Measurements from ENCODE around the gene KCP. TPM values are rescaled to one million over a fixed set of nuclear protein-coding genes. Genes with fewer than 3 reads are reported as not detected.

KCP gene
- total RNA-seq, 1 donor = 1.1 TPM

- no peaks in the 10 kb centered on the region for H4K20me1 ChIP-seq (ENCODE audit: insufficient read depth, low read length)
- H3K36me3 ChIP-seq (ENCODE audit: insufficient read depth, low read length) = no peaks in the 10 kb centered on the region
- H3K9me3 ChIP-seq (ENCODE audit: low read depth, low read length) = no peaks in the 10 kb centered on the region
- H2AFZ ChIP-seq (ENCODE audit: low read length) = no peak overlapping the region
- no peak overlapping the region for H3K4me3 ChIP-seq (ENCODE audit: insufficient read depth, low read length)
- no peak overlapping the region for H3K4me2 ChIP-seq (ENCODE audit: insufficient read depth, low read length)
- no peak for DNase-seq (ENCODE audit: insufficient read length, low spot score, missing footprints)
- H3K27me3 ChIP-seq (ENCODE audit: insufficient read depth, low read length) = peaks cover 45% of the 10 kb centered on the region
- TF ChIP-seq, protein P1, sequence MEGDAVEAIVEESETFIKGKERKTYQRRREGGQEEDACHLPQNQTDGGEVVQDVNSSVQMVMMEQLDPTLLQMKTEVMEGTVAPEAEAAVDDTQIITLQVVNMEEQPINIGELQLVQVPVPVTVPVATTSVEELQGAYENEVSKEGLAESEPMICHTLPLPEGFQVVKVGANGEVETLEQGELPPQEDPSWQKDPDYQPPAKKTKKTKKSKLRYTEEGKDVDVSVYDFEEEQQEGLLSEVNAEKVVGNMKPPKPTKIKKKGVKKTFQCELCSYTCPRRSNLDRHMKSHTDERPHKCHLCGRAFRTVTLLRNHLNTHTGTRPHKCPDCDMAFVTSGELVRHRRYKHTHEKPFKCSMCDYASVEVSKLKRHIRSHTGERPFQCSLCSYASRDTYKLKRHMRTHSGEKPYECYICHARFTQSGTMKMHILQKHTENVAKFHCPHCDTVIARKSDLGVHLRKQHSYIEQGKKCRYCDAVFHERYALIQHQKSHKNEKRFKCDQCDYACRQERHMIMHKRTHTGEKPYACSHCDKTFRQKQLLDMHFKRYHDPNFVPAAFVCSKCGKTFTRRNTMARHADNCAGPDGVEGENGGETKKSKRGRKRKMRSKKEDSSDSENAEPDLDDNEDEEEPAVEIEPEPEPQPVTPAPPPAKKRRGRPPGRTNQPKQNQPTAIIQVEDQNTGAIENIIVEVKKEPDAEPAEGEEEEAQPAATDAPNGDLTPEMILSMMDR (IDR thresholded peaks at IDR 0.05; ENCODE audit: extremely low read depth, low read depth, low read length) = no peak
- no peaks in the 10 kb centered on the region for H3K79me2 ChIP-seq (ENCODE audit: insufficient read depth, low read length)
- H3K4me1 ChIP-seq (ENCODE audit: insufficient read depth, low read length) = no peaks in the 10 kb centered on the region
- H3K27ac ChIP-seq (ENCODE audit: low read depth, low read length) = no peak overlapping the region
Measured at GRCh38 chr7:128906001-128906765, 4.3 kb downstream of the KCP start.

- H2AFZ ChIP-seq (ENCODE audit: low read length) = no peak overlapping the region
- H3K4me3 ChIP-seq (ENCODE audit: insufficient read depth, low read length) = no peak overlapping the region
- peaks cover under 1% of the 10 kb centered on the region for H3K9me3 ChIP-seq (ENCODE audit: low read depth, low read length)
- peaks cover 31% of the 10 kb centered on the region for H3K27me3 ChIP-seq (ENCODE audit: insufficient read depth, low read length)
- H3K27ac ChIP-seq (ENCODE audit: low read depth, low read length) = no peak overlapping the region
- TF ChIP-seq, protein P1 (IDR thresholded peaks at IDR 0.05; ENCODE audit: extremely low read depth, low read depth, low read length) = peak; percentile 67
- no peaks in the 10 kb centered on the region for H4K20me1 ChIP-seq (ENCODE audit: insufficient read depth, low read length)
- H3K36me3 ChIP-seq (ENCODE audit: insufficient read depth, low read length) = no peaks in the 10 kb centered on the region
- H3K79me2 ChIP-seq (ENCODE audit: insufficient read depth, low read length) = no peaks in the 10 kb centered on the region
- DNase-seq (ENCODE audit: insufficient read length, low spot score, missing footprints) = peak; percentile 90
- H3K4me1 ChIP-seq (ENCODE audit: insufficient read depth, low read length) = no peaks in the 10 kb centered on the region
- H3K4me2 ChIP-seq (ENCODE audit: insufficient read depth, low read length) = no peak overlapping the region
Measured at GRCh38 chr7:128904381-128905197, 5.9 kb downstream of the KCP start.

- TF ChIP-seq, protein P1 (IDR thresholded peaks at IDR 0.05; ENCODE audit: extremely low read depth, low read depth, low read length) = no peak
- H3K4me1 ChIP-seq (ENCODE audit: insufficient read depth, low read length) = no peaks in the 10 kb centered on the region
- H3K4me3 ChIP-seq (ENCODE audit: insufficient read depth, low read length) = no peak overlapping the region
- H2AFZ ChIP-seq (ENCODE audit: low read length) = no peak overlapping the region
- H3K4me2 ChIP-seq (ENCODE audit: insufficient read depth, low read length) = no peak overlapping the region
- DNase-seq (ENCODE audit: insufficient read length, low spot score, missing footprints) = no peak
- H3K27ac ChIP-seq (ENCODE audit: low read depth, low read length) = no peak overlapping the region
- no peaks in the 10 kb centered on the region for H3K79me2 ChIP-seq (ENCODE audit: insufficient read depth, low read length)
- H3K27me3 ChIP-seq (ENCODE audit: insufficient read depth, low read length) = peaks cover 23% of the 10 kb centered on the region
- no peaks in the 10 kb centered on the region for H3K36me3 ChIP-seq (ENCODE audit: insufficient read depth, low read length)
- peaks cover 3% of the 10 kb centered on the region for H3K9me3 ChIP-seq (ENCODE audit: low read depth, low read length)
- H4K20me1 ChIP-seq (ENCODE audit: insufficient read depth, low read length) = no peaks in the 10 kb centered on the region
Measured at GRCh38 chr7:128903621-128904361, 6.7 kb downstream of the KCP start.
